ENCODE results near the gene PTGFRN.

The PTGFRN gene

DNA sequence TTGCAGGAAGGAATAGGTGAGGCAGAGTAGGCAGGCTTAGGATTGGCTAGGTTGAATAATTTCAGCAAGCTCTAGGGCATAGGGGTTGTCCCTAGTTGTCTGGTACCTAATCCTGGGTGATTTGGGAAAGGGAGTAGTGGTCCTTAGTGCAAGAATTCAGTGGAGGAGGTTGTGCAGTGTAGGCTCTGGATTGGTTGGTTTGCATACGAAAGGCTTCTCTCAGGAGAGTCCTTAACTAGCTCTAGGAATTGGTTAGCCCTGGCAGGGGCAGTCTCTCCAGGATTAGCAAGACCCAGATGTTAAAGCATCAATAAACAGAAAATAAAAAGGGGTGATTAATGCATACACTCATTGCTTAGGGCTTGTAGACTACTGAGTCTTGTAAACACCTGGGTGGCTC, 82.2 kb downstream of the PTGFRN start:
- POLR2A ChIA-PET = no interaction called here
- H3K4me3 ChIP-seq (ENCODE audit: low read depth, low read length) = no peak overlapping the region
- CTCF ChIA-PET = no interaction called here
- TF ChIP-seq CTCF (IDR thresholded peaks at IDR 0.05; ENCODE audit: insufficient read depth, low read length, missing control alignments) = no peak
- no peak for DNase-seq (ENCODE audit: low read depth, low spot score)

- TF ChIP-seq CTCF (IDR thresholded peaks at IDR 0.05; ENCODE audit: insufficient read depth, low read length, missing control alignments) = no peak
- ChIA-PET POLR2A (no interaction called here), CTCF (no interaction called here)
- H3K4me3 ChIP-seq (ENCODE audit: low read depth, low read length) = no peak overlapping the region
- DNase-seq (ENCODE audit: low read depth, low spot score) = no peak
These were observed 83.6 kb downstream of the PTGFRN start for GRCh38 chr1:116993286-116993685.

DNA sequence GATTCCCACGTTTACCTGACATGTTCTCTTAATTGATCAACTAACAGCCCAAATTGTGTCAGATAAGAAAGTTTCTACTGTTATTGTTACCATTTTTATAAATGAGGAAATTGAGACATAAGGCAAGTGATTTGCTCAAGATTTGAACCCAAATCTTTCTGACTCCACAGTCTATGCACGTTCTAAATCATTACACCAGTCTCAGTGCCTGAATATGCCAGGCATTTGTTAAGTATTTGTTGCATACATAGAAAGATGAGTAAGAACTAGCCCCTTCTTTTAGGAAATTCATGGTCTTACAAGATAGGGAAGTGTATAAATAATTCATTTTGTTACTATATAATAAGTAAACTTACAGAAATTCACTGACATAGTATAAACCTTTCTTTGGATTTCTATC, 84.7 kb downstream of the PTGFRN start:
- ChIA-PET CTCF (no interaction called here), POLR2A (no interaction called here)
- DNase-seq (ENCODE audit: low read depth, low spot score) = no peak
- TF ChIP-seq CTCF (IDR thresholded peaks at IDR 0.05; ENCODE audit: insufficient read depth, low read length, missing control alignments) = no peak
- no peak overlapping the region for H3K4me3 ChIP-seq (ENCODE audit: low read depth, low read length)

DNA sequence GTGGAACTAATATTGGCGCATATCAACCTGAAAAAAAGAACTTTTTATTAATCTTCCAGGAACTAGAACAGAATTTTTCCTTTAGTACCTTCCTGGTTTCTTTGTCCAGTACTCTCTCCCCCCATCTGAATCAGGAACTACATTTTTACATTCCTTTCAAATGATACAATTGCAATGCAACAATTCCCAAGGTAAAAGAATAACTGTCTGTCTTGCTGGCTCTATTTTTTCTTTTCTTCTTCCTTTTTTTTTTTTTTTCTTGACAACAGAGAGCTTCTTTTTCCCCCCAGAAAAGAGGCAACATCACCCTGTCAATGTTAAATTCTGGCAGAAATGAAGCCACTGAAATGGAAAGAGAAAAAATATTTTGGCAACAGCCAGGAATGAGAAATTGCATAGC, 87.3 kb downstream of the PTGFRN start:
- no peak overlapping the region for H3K4me3 ChIP-seq (ENCODE audit: low read depth, low read length)
- POLR2A ChIA-PET = no interaction called here
- TF ChIP-seq CTCF (IDR thresholded peaks at IDR 0.05; ENCODE audit: insufficient read depth, low read length, missing control alignments) = no peak
- DNase-seq (ENCODE audit: low read depth, low spot score) = no peak
- CTCF ChIA-PET = interaction anchor here (2.7 kb wide), 1 partner anchor 260 kb away, joined by 7 read pairs; no protein-coding TSS in a partner anchor

GRCh38 chr1:116997636-116998035, 87.9 kb downstream of the PTGFRN start:
- no peak for TF ChIP-seq CTCF (IDR thresholded peaks at IDR 0.05; ENCODE audit: insufficient read depth, low read length, missing control alignments)
- POLR2A ChIA-PET = no interaction called here
- CTCF ChIA-PET = interaction anchor here (2.7 kb wide), 1 partner anchor 260 kb away, joined by 7 read pairs; no protein-coding TSS in a partner anchor

DNA sequence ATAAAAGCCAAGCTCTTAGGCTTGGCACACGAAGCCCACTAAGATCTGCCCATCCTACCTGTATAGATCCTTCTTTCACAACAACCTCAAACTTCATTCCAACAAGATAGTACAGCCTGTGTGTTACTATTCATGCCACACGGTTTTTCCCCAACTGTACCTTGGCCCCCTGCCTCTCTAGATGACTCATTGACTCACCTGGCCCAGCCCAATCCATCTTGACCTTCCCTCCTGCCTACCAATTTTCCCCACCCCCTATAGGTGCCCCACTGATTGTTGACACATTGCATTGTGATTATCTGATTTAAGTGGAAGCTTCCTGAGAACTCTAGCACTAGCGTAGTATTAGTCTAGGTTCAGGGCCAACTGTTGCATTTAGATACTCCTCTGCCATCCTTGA, 89.9 kb downstream of the PTGFRN start:
- no peak overlapping the region for H3K4me3 ChIP-seq (ENCODE audit: low read depth, low read length)
- CTCF ChIA-PET = no interaction called here
- DNase-seq (ENCODE audit: low read depth, low spot score) = no peak
- TF ChIP-seq CTCF (IDR thresholded peaks at IDR 0.05; ENCODE audit: insufficient read depth, low read length, missing control alignments) = no peak
- POLR2A ChIA-PET = no interaction called here

More at GRCh38 chr1:116997636-116998035, 87.9 kb downstream of the PTGFRN start:
- H3K4me3 ChIP-seq (ENCODE audit: low read depth, low read length) = no peak overlapping the region
- DNase-seq (ENCODE audit: low read depth, low spot score) = no peak

Measured in AG04449 (cell line).